Esophagus muscularis mucosa (tissue), 3 donors: ENCODE data around the gene KLHL42.

Source experiments
- EP300 ChIP-seq: sonication (generic); formaldehyde crosslinking; IDR thresholded peaks from one replicate; pipeline ENCODE4 v1.6.1; 2017; ENCODE audit warnings: antibody characterized with exemption
- TF ChIP-seq, protein P1 (sequence below), 3 experiments: fragments of 200-600 bp in 2 of 3; fragments of 450-650 bp in 1 of 3; sonication (generic) in 2 of 3; IDR thresholded peaks; one replicate each; pipeline ENCODE4 v1.5.1; 2017 to 2019; ENCODE audit warnings: antibody characterized with exemption in 3 of 3, mild to moderate bottlenecking in 2 of 3, moderate library complexity in 1 of 3

DNA sequence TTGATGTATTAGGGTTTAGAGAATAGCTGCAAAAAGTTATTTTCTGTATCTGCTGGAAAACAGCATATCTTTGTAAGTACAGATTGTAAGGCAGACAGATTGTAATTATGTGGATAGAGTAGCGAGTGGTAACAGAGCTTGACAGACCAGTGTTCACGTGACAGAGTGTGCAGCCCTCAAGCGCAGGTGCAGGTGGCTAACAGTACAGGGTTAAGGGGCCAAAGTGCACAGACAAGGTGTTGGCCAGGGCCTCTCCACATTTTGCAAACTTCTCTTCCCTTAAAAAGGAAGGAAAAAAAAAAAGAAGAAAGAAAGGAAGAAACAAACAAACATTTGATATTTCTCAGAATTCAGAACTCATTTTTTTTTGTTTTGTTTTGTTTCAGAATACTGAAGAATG lies 25.2 kb upstream of the KLHL42 start:
- TF ChIP-seq EP300, result no peak
- TF ChIP-seq, protein P1, sequence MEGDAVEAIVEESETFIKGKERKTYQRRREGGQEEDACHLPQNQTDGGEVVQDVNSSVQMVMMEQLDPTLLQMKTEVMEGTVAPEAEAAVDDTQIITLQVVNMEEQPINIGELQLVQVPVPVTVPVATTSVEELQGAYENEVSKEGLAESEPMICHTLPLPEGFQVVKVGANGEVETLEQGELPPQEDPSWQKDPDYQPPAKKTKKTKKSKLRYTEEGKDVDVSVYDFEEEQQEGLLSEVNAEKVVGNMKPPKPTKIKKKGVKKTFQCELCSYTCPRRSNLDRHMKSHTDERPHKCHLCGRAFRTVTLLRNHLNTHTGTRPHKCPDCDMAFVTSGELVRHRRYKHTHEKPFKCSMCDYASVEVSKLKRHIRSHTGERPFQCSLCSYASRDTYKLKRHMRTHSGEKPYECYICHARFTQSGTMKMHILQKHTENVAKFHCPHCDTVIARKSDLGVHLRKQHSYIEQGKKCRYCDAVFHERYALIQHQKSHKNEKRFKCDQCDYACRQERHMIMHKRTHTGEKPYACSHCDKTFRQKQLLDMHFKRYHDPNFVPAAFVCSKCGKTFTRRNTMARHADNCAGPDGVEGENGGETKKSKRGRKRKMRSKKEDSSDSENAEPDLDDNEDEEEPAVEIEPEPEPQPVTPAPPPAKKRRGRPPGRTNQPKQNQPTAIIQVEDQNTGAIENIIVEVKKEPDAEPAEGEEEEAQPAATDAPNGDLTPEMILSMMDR (IDR thresholded peaks at IDR 0.05), result no peak
